ENCODE measurements around the gene RAMACL.

- TF ChIP-seq CTCF (IDR thresholded peaks at IDR 0.05) (no peak), POLR2A (IDR thresholded peaks at IDR 0.05) (no peak)
Measured at GRCh38 chr6:166562726-166563125, 23.8 kb downstream of the RAMACL start.
